ENCODE measurements around the gene MUS81. TPM values are rescaled to one million over a fixed set of nuclear protein-coding genes. Genes with fewer than 3 reads are reported as not detected.

MUS81 gene
- total RNA-seq, 3 donors from 2014 or later (not counting 1 experiment from before 2014, with no cell fraction given), result 71.6 to 93.4 (median 73.6) TPM

DNA sequence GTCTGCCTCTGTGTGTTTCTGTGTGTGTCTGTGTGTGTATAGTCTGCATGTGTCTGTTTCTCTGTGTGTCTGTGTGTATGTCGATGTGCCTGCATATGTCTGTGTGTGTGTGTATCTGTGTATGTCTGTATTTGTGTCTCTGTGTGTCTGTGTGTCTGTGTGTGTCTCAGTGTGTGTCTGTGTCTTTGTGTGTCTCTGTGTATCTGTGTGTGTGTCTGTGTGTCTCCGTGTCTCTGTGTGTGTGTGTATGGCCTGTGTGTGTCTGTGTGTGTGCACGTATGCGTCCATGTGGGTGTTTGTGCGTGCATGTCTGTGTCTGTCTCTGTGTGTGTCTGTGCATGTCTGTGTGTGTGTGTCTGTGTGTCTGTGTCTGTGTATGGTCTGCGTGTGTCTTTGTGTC, 26.0 kb upstream of the MUS81 start:
- H3K4me1 Mint-ChIP-seq, result peaks cover 4 to 9% of the 10 kb centered on the region in 2 donors
- Histone ChIP-seq H3K36me3 (ENCODE audit: control insufficient read depth, insufficient read depth, low read length) (no peaks in the 10 kb centered on the region), H3K9me3 (ENCODE audit: control insufficient read depth, insufficient read depth, low read length) (no peaks in the 10 kb centered on the region), H3K4me1 (ENCODE audit: control insufficient read depth, insufficient read depth, low read length) (peaks cover 17% of the 10 kb centered on the region), H3K4me3 (ENCODE audit: low read length) (peak overlapping the region; percentile 60), H3K27me3 (ENCODE audit: control insufficient read depth, insufficient read depth, low read length) (no peaks in the 10 kb centered on the region), H3K27ac (ENCODE audit: low read length) (no peak overlapping the region)
- peak in 1 of 2 donors; percentile 22 for DNase-seq
- no peaks in the 10 kb centered on the region for H3K9me3 Mint-ChIP-seq
- 53% methylated on average over 6 of the region's 6 CpGs for WGBS (ENCODE audit: insufficient coverage)
- H3K36me3 Mint-ChIP-seq, result no peaks in the 10 kb centered on the region
- ATAC-seq, result no peak
- intact Hi-C loops (cut with micrococcal nuclease), result no loop called here
- no peak for TF ChIP-seq CTCF (IDR thresholded peaks at IDR 0.05)
- peaks cover 0 to 4% of the 10 kb centered on the region in 2 donors for H3K27me3 Mint-ChIP-seq (ENCODE audit: low read depth in 2 of 2)
- H3K27ac Mint-ChIP-seq, result no peak overlapping the region
- no peak overlapping the region for H3K4me3 Mint-ChIP-seq

- WGBS (ENCODE audit: insufficient coverage), result 90% methylated on average over 4 of the region's 4 CpGs
- no peaks in the 10 kb centered on the region for H3K27me3 Mint-ChIP-seq (ENCODE audit: low read depth in 2 of 2)
- H3K27ac ChIP-seq (ENCODE audit: low read length), result no peak overlapping the region
Measured at GRCh38 chr11:65842144-65842543, 18.1 kb upstream of the MUS81 start.

DNA sequence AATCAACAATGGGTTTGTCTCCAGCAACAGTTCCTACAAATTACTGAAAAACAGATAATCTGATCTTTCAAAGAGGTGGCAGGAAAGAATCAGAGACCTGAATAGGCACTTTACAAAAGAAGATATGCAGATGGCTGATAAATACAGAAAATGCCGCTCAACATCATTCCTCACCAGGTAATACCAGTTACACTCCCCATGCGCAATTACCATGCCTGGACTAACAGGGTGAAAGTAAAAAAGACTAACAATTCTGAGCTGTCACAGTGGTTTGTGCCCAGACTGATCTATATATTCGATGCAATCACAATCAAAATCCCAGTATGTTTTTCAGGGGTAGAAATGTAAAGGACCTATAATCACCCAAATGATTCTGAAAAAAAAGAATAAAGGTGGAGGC, 16.4 kb upstream of the MUS81 start:
- no peak overlapping the region for H3K27ac Mint-ChIP-seq
- DNase-seq (no peak), ATAC-seq (no peak)
- H3K36me3 Mint-ChIP-seq, result no peaks in the 10 kb centered on the region
- Histone ChIP-seq H3K27me3 (ENCODE audit: control insufficient read depth, insufficient read depth, low read length) (no peaks in the 10 kb centered on the region), H3K9me3 (ENCODE audit: control insufficient read depth, insufficient read depth, low read length) (no peaks in the 10 kb centered on the region), H3K4me1 (ENCODE audit: control insufficient read depth, insufficient read depth, low read length) (no peaks in the 10 kb centered on the region), H3K27ac (ENCODE audit: low read length) (no peak overlapping the region), H3K4me3 (ENCODE audit: low read length) (no peak overlapping the region), H3K36me3 (ENCODE audit: control insufficient read depth, insufficient read depth, low read length) (no peaks in the 10 kb centered on the region)
- no peaks in the 10 kb centered on the region for H3K4me1 Mint-ChIP-seq
- no peak for TF ChIP-seq CTCF (IDR thresholded peaks at IDR 0.05)
- 96% methylated on average over 2 of the region's 3 CpGs for WGBS (ENCODE audit: insufficient coverage)
- intact Hi-C loops (cut with micrococcal nuclease), result no loop called here
- H3K27me3 Mint-ChIP-seq (ENCODE audit: low read depth in 2 of 2), result no peaks in the 10 kb centered on the region
- no peaks in the 10 kb centered on the region for H3K9me3 Mint-ChIP-seq
- no peak overlapping the region for H3K4me3 Mint-ChIP-seq

More at GRCh38 chr11:65842144-65842543, 18.1 kb upstream of the MUS81 start:
- intact Hi-C loops (cut with micrococcal nuclease), result no loop called here
- no peaks in the 10 kb centered on the region for H3K9me3 Mint-ChIP-seq
- H3K36me3 Mint-ChIP-seq, result no peaks in the 10 kb centered on the region
- ATAC-seq, result no peak
- no peak overlapping the region for H3K4me3 ChIP-seq (ENCODE audit: low read length)
- no peak overlapping the region for H3K27ac Mint-ChIP-seq
- H3K4me3 Mint-ChIP-seq, result no peak overlapping the region
- no peaks in the 10 kb centered on the region for H3K9me3 ChIP-seq (ENCODE audit: control insufficient read depth, insufficient read depth, low read length)
- H3K36me3 ChIP-seq (ENCODE audit: control insufficient read depth, insufficient read depth, low read length), result no peaks in the 10 kb centered on the region
- no peak for TF ChIP-seq CTCF (IDR thresholded peaks at IDR 0.05)
- DNase-seq, result no peak
- no peaks in the 10 kb centered on the region for H3K27me3 ChIP-seq (ENCODE audit: control insufficient read depth, insufficient read depth, low read length)
- H3K4me1 Mint-ChIP-seq, result no peaks in the 10 kb centered on the region
- H3K4me1 ChIP-seq (ENCODE audit: control insufficient read depth, insufficient read depth, low read length), result no peaks in the 10 kb centered on the region

DNA sequence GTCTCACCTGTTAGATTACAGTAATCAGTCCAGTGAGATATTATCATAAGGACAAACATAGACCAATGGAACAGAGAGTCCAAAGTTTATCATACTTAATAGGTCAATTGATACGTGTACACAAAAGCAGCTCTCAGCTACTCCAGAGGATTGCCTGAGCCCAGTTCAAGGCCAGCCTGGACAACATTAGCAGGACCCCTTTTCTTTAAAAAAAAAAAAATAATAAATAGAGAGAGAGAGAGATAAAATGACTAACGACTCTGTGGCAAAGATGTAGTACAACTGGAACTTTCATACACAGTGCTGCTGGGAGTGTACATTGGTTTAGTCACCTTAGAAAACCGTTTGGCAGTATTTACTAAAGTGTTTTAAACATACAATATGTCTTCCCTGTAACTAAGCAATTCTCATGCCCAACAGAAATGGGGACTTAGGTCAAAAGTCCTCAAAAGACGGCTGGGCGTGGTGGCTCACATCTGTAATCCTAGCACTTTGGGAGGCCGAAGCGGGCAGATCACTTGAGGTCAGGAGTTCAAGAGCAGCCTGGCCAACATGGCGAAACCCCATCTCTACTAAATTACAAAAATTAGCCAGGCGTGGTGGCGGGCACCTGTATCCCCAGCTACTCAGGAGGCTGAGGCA, 15.9 kb upstream of the MUS81 start:
- Mint-ChIP-seq H3K36me3 (no peaks in the 10 kb centered on the region), H3K4me1 (no peaks in the 10 kb centered on the region), H3K27me3 (ENCODE audit: low read depth in 2 of 2) (no peaks in the 10 kb centered on the region), H3K27ac (no peak overlapping the region), H3K4me3 (no peak overlapping the region), H3K9me3 (no peaks in the 10 kb centered on the region)
- H3K4me1 ChIP-seq (ENCODE audit: control insufficient read depth, insufficient read depth, low read length), result no peaks in the 10 kb centered on the region
- intact Hi-C loops (cut with micrococcal nuclease), result no loop called here
- H3K36me3 ChIP-seq (ENCODE audit: control insufficient read depth, insufficient read depth, low read length), result no peaks in the 10 kb centered on the region
- H3K27ac ChIP-seq (ENCODE audit: low read length), result no peak overlapping the region
- no peak for TF ChIP-seq CTCF (IDR thresholded peaks at IDR 0.05)
- H3K27me3 ChIP-seq (ENCODE audit: control insufficient read depth, insufficient read depth, low read length), result no peaks in the 10 kb centered on the region
- H3K4me3 ChIP-seq (ENCODE audit: low read length), result no peak overlapping the region
- no peak for DNase-seq
- no peak for ATAC-seq
- no peaks in the 10 kb centered on the region for H3K9me3 ChIP-seq (ENCODE audit: control insufficient read depth, insufficient read depth, low read length)
- WGBS (ENCODE audit: insufficient coverage), result 85% methylated on average over 9 of the region's 10 CpGs
